GM12875 (cell line): ENCODE results near the gene RPL9.
A peak's percentile ranks its signal among the peaks of the same experiment; 100 is the strongest.
"Not testable (repeated sequence)": the region's sequence is repeated elsewhere in the genome, so short reads cannot be mapped to it uniquely, and the experiment has no call there.

Experiments
- H3K4me3 ChIP-seq: one replicate; pipeline ENCODE4 v1.5.1; 2011; ENCODE audit warnings: low read depth, low read length, control low read depth
- TF ChIP-seq, protein P1 (sequence below): IDR thresholded peaks from 2 replicates; pipeline ENCODE4 v1.5.1; 2011; ENCODE audit warnings: low read depth, mild to moderate bottlenecking, control low read depth, inconsistent platforms, low read length, moderate library complexity, borderline replicate concordance; ENCODE audit not compliant: insufficient read depth

The RPL9 gene

GRCh38 chr4:39458505-39459300, at the start of gene RPL9, which contains the start of gene LIAS:
Gene RPL9 (minus strand): TSS chr4:39458922. CDS start chr4:39458439, 483 bp downstream.
Gene LIAS (plus strand): TSS chr4:39459056. CDS start chr4:39459118, 62 bp downstream.
- H3K4me3 ChIP-seq: peak within 1 kb of the TSS; percentile 91

GRCh38 chr4:39505581-39505980, 46.9 kb upstream of the RPL9 start:
- TF ChIP-seq, protein P1, sequence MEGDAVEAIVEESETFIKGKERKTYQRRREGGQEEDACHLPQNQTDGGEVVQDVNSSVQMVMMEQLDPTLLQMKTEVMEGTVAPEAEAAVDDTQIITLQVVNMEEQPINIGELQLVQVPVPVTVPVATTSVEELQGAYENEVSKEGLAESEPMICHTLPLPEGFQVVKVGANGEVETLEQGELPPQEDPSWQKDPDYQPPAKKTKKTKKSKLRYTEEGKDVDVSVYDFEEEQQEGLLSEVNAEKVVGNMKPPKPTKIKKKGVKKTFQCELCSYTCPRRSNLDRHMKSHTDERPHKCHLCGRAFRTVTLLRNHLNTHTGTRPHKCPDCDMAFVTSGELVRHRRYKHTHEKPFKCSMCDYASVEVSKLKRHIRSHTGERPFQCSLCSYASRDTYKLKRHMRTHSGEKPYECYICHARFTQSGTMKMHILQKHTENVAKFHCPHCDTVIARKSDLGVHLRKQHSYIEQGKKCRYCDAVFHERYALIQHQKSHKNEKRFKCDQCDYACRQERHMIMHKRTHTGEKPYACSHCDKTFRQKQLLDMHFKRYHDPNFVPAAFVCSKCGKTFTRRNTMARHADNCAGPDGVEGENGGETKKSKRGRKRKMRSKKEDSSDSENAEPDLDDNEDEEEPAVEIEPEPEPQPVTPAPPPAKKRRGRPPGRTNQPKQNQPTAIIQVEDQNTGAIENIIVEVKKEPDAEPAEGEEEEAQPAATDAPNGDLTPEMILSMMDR: no peak

More at GRCh38 chr4:39458505-39459300, at the start of gene RPL9, which contains the start of gene LIAS:
- TF ChIP-seq, protein P1: no peak

DNA sequence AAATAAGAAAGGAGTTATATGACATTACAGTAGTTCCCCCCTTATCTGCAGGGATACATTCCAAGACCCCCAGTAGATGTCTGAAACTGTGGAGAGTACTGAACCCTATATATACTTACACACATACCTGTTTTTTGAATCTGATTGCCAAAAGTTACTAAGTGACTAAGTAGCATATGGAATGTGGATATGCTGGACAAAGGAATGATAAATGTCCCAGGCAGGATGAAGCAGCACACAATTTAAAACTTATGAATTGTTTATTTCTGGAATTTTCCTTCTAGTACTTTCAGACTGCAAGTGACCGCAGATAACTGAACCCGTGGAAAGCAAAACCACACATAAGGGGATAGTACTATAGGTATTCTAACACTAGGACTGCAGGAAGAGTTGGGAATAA, 45.8 kb upstream of the RPL9 start:
- TF ChIP-seq, protein P1: no peak
- no peak overlapping the region for H3K4me3 ChIP-seq

More at GRCh38 chr4:39505581-39505980, 46.9 kb upstream of the RPL9 start:
- H3K4me3 ChIP-seq: no peak overlapping the region

DNA sequence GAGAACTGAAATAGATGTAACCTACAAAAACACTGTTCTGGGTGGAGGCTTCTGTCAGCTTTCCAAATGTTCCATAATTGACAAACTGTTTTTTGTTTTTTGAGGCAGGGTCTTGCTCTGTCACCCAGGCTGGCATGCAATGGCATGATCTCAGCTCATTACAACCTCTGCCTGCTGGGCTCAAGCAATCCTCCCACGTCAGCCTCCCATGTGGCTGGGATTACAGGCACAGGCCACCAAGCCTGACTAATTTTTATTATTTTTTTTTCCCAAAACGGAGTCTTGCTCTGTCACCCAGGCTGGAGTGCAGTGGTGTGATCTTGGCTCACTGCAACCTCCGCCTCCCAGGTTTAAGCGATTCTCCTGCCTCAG, 43.9 kb upstream of the RPL9 start:
- H3K4me3 ChIP-seq: not testable (repeated sequence)

DNA sequence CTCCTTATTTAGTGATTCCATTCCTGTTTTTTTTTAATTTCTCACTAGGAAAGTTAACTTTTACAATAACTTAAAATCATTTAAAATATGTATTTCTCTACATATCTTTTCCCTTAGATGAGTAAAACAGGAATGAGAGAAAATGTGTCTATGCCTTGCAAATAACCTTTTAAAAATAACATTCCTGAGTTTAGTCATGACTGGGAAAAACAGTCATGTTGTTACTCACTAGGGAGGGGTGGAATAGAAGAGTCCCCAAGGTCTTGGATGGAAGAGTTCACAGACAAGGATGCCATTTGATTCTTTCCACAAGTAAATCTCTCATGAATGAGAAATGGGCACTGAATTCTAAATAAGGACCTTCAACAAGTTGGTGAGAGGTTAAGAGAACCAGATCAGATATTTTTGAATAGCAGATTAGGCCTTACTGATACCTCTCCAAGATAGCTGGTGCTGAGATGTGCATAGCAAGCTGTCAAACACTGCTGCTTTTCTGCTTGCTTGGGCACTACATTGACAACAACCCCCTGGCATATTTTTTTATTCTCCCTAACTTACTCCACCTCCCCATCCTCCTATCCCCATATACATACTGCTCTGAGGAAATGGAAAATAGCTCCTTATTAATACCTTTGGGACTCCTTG, 43.4 kb upstream of the RPL9 start:
- TF ChIP-seq, protein P1: no peak
- H3K4me3 ChIP-seq: no peak overlapping the region

DNA sequence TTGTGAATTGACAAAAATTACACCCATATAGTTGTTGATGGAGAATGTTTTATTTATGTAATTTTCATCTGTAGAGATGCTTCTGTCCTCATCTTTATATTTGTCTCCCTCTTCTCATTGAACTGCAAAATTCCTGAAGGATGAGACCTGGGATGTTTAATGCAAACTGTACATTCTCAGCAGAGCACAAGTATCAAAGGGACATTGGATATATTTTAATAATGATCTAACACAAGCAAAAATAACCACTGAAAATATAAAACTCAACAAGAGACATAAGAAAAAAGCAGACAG, 40.0 kb upstream of the RPL9 start:
- TF ChIP-seq, protein P1: no peak
- no peak overlapping the region for H3K4me3 ChIP-seq

- H3K4me3 ChIP-seq: no peak overlapping the region
- TF ChIP-seq, protein P1: no peak
Observed at GRCh38 chr4:39497909-39498726, 39.4 kb upstream of the RPL9 start.
